Mesenchymal stem cell (in vitro differentiated cells and primary cell): ENCODE data around the gene CDK11B.
"Not testable (repeated sequence)": the region's sequence is repeated elsewhere in the genome, so short reads cannot be mapped to it uniquely, and the experiment has no call there.

ENCODE experiments used
- DNase-seq: peaks from one replicate; pipeline ENCODE4 v3.0.0-alpha.2; 2013
- H2AFZ ChIP-seq: one replicate; pipeline ENCODE4 v1.6.1; 2013; ENCODE audit warnings: low read depth, mild to moderate bottlenecking, control low read depth, inconsistent platforms, low read length, moderate library complexity
- H2AK5ac ChIP-seq: 2 replicates; pipeline ENCODE4 v1.6.1; 2013; ENCODE audit warnings: low read length, moderate library complexity, mild to moderate bottlenecking, inconsistent platforms; ENCODE audit not compliant: severe bottlenecking
- H2BK120ac ChIP-seq: one replicate; pipeline ENCODE4 v1.6.1; 2013; ENCODE audit warnings: low read depth, mild to moderate bottlenecking, inconsistent platforms, low read length, moderate library complexity
- H2BK12ac ChIP-seq, 2 experiments: one replicate each; pipeline ENCODE4 v1.6.1; 2013; ENCODE audit warnings: inconsistent platforms in 2 of 2, low read length in 2 of 2, mild to moderate bottlenecking in 2 of 2, moderate library complexity in 2 of 2, control low read depth in 1 of 2
- H2BK15ac ChIP-seq: one replicate; pipeline ENCODE4 v1.6.1; 2013; ENCODE audit warnings: mild to moderate bottlenecking, low read depth, inconsistent platforms; ENCODE audit not compliant: poor library complexity, severe bottlenecking
- H2BK5ac ChIP-seq: 2 replicates; pipeline ENCODE4 v1.6.1; 2013; ENCODE audit warnings: low read depth, mild to moderate bottlenecking, low read length, control low read depth, inconsistent platforms; ENCODE audit not compliant: poor library complexity, severe bottlenecking
- H3K14ac ChIP-seq, 2 experiments: one replicate each; pipeline ENCODE4 v1.6.1; 2013; ENCODE audit warnings: inconsistent platforms in 2 of 2, low read length in 2 of 2, control low read depth in 1 of 2, mild to moderate bottlenecking in 1 of 2, moderate library complexity in 1 of 2
- H3K18ac ChIP-seq, 2 experiments: one replicate each; pipeline ENCODE4 v1.6.1; 2013; ENCODE audit warnings: inconsistent platforms in 2 of 2, low read length in 2 of 2, control low read depth in 1 of 2, low read depth in 1 of 2, mild to moderate bottlenecking in 1 of 2
- H3K23ac ChIP-seq, 2 experiments: one replicate each; pipeline ENCODE4 v1.6.1; 2013; ENCODE audit warnings: inconsistent platforms in 2 of 2, low read length in 2 of 2, mild to moderate bottlenecking in 2 of 2, moderate library complexity in 2 of 2, control low read depth in 1 of 2
- H3K27ac ChIP-seq: 2 replicates; pipeline ENCODE4 v1.5.1; 2013; ENCODE audit warnings: mild to moderate bottlenecking, moderate library complexity, low read length, control low read depth, inconsistent platforms; ENCODE audit not compliant: poor library complexity, severe bottlenecking
- H3K27me3 ChIP-seq, 2 experiments: 2 replicates each; pipeline versions ENCODE4 v1.6.1 to v1.7.0; 2013; ENCODE audit warnings: low read length in 2 of 2, mild to moderate bottlenecking in 2 of 2, moderate library complexity in 2 of 2, control low read depth in 1 of 2, inconsistent platforms in 1 of 2; ENCODE audit not compliant: control insufficient read depth in 1 of 2, insufficient read depth in 1 of 2
- H3K36me3 ChIP-seq, 2 experiments: 2 replicates each; pipeline versions ENCODE4 v1.6.1 to v1.7.0; 2013; ENCODE audit warnings: low read length in 2 of 2, control low read depth in 1 of 2, inconsistent platforms in 1 of 2, low read depth in 1 of 2, mild to moderate bottlenecking in 1 of 2; ENCODE audit not compliant: insufficient read depth in 2 of 2, control insufficient read depth in 1 of 2
- H3K4ac ChIP-seq, 2 experiments: one replicate each; pipeline ENCODE4 v1.6.1; 2013; ENCODE audit warnings: inconsistent platforms in 2 of 2, low read length in 2 of 2, mild to moderate bottlenecking in 2 of 2, moderate library complexity in 2 of 2, control low read depth in 1 of 2, low read depth in 1 of 2
- H3K4me1 ChIP-seq: 2 replicates; pipeline ENCODE4 v1.6.1; 2013; ENCODE audit warnings: low read depth, low read length, control low read depth; ENCODE audit not compliant: control insufficient read depth, insufficient read depth
- H3K4me2 ChIP-seq: 2 replicates; pipeline ENCODE4 v1.6.1; 2013; ENCODE audit warnings: low read length, mild to moderate bottlenecking, inconsistent platforms; ENCODE audit not compliant: poor library complexity, severe bottlenecking
- H3K4me3 ChIP-seq, 2 experiments: 2 replicates each; pipeline versions ENCODE4 v1.5.1 to v1.7.0; 2013; ENCODE audit warnings: low read length in 2 of 2, mild to moderate bottlenecking in 2 of 2, control low read depth in 1 of 2, low read depth in 1 of 2; ENCODE audit not compliant: insufficient read depth in 1 of 2
- H3K79me1 ChIP-seq: replicated peaks from 2 replicates; pipeline ENCODE4 v1.6.1; 2013; ENCODE audit warnings: mild to moderate bottlenecking, control low read depth, low read length, inconsistent platforms; ENCODE audit not compliant: poor library complexity, severe bottlenecking
- H3K9ac ChIP-seq: 2 replicates; pipeline ENCODE4 v1.7.0; 2013; ENCODE audit warnings: mild to moderate bottlenecking, low read length, moderate library complexity
- H3K9me3 ChIP-seq: 2 replicates; pipeline ENCODE4 v1.7.0; 2013; ENCODE audit warnings: mild to moderate bottlenecking, low read length; ENCODE audit not compliant: control insufficient read depth
- H4K8ac ChIP-seq: one replicate; pipeline ENCODE4 v1.6.1; 2013; ENCODE audit warnings: inconsistent platforms, mild to moderate bottlenecking, low read length, moderate library complexity
- H4K91ac ChIP-seq: one replicate; pipeline ENCODE4 v1.6.1; 2013; ENCODE audit warnings: mild to moderate bottlenecking, low read length, inconsistent platforms
- WGBS: methylation state at CpG from one replicate; pipeline ENCODE4 v1.1.7; 2013; ENCODE audit warnings: mixed read lengths; 5-methylcytosine and 5-hydroxymethylcytosine counted together

CDK11B gene

GRCh38 chr1:1676087-1676486, 17.3 kb upstream of the CDK11B start:
- DNase-seq, H3K4me3 ChIP-seq, H3K4ac ChIP-seq, H3K23ac ChIP-seq, H4K91ac ChIP-seq, H2BK5ac ChIP-seq, H3K9ac ChIP-seq, H3K9me3 ChIP-seq, H3K4me2 ChIP-seq, H3K27ac ChIP-seq, H3K18ac ChIP-seq, H2AFZ ChIP-seq, H3K27me3 ChIP-seq, H3K14ac ChIP-seq, H2AK5ac ChIP-seq, H4K8ac ChIP-seq, H2BK15ac ChIP-seq, H2BK12ac ChIP-seq, H2BK120ac ChIP-seq: not testable (repeated sequence)
- H3K4me1 ChIP-seq = peaks cover 23% of the 10 kb centered on the region
- WGBS = no CpG with 5 or more reads among the region's 21 CpGs
- peaks cover 17 to 40% of the 10 kb centered on the region in 2 experiments for H3K36me3 ChIP-seq
- H3K79me1 ChIP-seq = peaks cover 36% of the 10 kb centered on the region

DNA sequence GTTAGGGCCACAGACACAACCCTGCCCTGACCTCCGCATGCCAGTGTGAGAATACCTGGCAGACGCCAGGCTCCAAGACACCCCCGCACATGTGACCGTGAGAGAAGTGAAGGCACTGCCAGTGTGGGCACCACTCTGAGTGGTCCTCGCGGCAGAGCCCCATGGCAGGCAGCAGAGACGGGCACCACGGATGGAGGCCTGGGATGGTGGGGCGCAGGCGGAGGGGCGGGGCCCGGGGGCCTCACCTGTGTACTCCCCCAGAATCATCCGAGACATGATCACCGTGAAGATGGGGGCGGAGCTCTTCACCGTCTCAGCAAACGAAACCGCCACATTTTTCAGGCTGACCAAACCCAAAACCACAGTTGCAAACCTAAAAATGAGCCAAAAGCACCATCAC, 16.4 kb upstream of the CDK11B start:
- Histone ChIP-seq H3K4me1 (peaks cover 17% of the 10 kb centered on the region), H3K79me1 (peaks cover 34% of the 10 kb centered on the region), H3K36me3 (peaks cover 25 to 43% of the 10 kb centered on the region in 2 experiments)
- H3K27me3 ChIP-seq, H3K9me3 ChIP-seq, H4K8ac ChIP-seq, DNase-seq, H3K27ac ChIP-seq, H2AK5ac ChIP-seq, H3K4me2 ChIP-seq, H3K4ac ChIP-seq, H2AFZ ChIP-seq, H3K4me3 ChIP-seq, H4K91ac ChIP-seq, H3K18ac ChIP-seq, H3K23ac ChIP-seq, H3K14ac ChIP-seq, H2BK15ac ChIP-seq, H2BK120ac ChIP-seq, H3K9ac ChIP-seq, H2BK12ac ChIP-seq, H2BK5ac ChIP-seq: not testable (repeated sequence)
- WGBS = 100% methylated on average over 4 of the region's 18 CpGs

GRCh38 chr1:1674806-1675205, 16.0 kb upstream of the CDK11B start:
- H3K9me3 ChIP-seq, H2BK15ac ChIP-seq, H2BK120ac ChIP-seq, H2BK12ac ChIP-seq, H4K91ac ChIP-seq, DNase-seq, H2AFZ ChIP-seq, H3K14ac ChIP-seq, H3K4ac ChIP-seq, H3K23ac ChIP-seq, H4K8ac ChIP-seq, H3K27me3 ChIP-seq, H3K18ac ChIP-seq, H2AK5ac ChIP-seq, H2BK5ac ChIP-seq, H3K4me2 ChIP-seq, H3K4me3 ChIP-seq, H3K27ac ChIP-seq, H3K9ac ChIP-seq: not testable (repeated sequence)
- Histone ChIP-seq H3K36me3 (peaks cover 28 to 46% of the 10 kb centered on the region in 2 experiments), H3K79me1 (peaks cover 34% of the 10 kb centered on the region), H3K4me1 (peaks cover 17% of the 10 kb centered on the region)
- WGBS = 83% methylated on average over 13 of the region's 21 CpGs

- no peak overlapping the region for H2AK5ac ChIP-seq
- H3K79me1 ChIP-seq = peaks cover 15% of the 10 kb centered on the region
- H3K18ac ChIP-seq = no peak overlapping the region
- H3K9ac ChIP-seq = no peak overlapping the region
- no peak overlapping the region for H3K14ac ChIP-seq
- no peak overlapping the region for H2BK12ac ChIP-seq
- 97% methylated on average over 24 of the region's 25 CpGs for WGBS
- DNase-seq = no peak
- H3K4ac ChIP-seq = no peak overlapping the region
- no peaks in the 10 kb centered on the region for H3K4me1 ChIP-seq
- no peak overlapping the region for H3K23ac ChIP-seq
- H3K27ac ChIP-seq = no peak overlapping the region
- H3K27me3 ChIP-seq = no peaks in the 10 kb centered on the region
- H2AFZ ChIP-seq = no peak overlapping the region
- H4K8ac ChIP-seq = no peak overlapping the region
- no peak overlapping the region for H2BK15ac ChIP-seq
- peaks cover 46 to 48% of the 10 kb centered on the region in 2 experiments for H3K36me3 ChIP-seq
- no peak overlapping the region for H4K91ac ChIP-seq
- H3K4me2 ChIP-seq = no peak overlapping the region
- H2BK120ac ChIP-seq = no peak overlapping the region
- no peaks in the 10 kb centered on the region for H3K9me3 ChIP-seq
- no peak overlapping the region for H2BK5ac ChIP-seq
- no peak overlapping the region for H3K4me3 ChIP-seq
These were observed 13.6 kb upstream of the CDK11B start for GRCh38 chr1:1672181-1672965.
